Mesendoderm (in vitro differentiated cells): ENCODE results near the gene MSRB3.

Source experiments
- DNase-seq: peaks from one replicate; pipeline ENCODE4 v3.0.0; 2013
- H2AK5ac ChIP-seq: 2 replicates; pipeline ENCODE4 v1.6.1; 2013; ENCODE audit warnings: low read length, inconsistent platforms
- H2BK120ac ChIP-seq: 2 replicates; pipeline ENCODE4 v1.6.1; 2013; ENCODE audit warnings: low read depth, mild to moderate bottlenecking, low read length, moderate library complexity, mixed read lengths
- H2BK15ac ChIP-seq: replicated peaks from 2 replicates; pipeline ENCODE4 v1.6.1; 2013; ENCODE audit warnings: low read depth, mild to moderate bottlenecking, moderate library complexity
- H2BK5ac ChIP-seq: 2 replicates; pipeline ENCODE4 v1.6.1; 2013; ENCODE audit warnings: low read length, inconsistent platforms
- H3K18ac ChIP-seq: 2 replicates; pipeline ENCODE4 v1.6.1; 2013; ENCODE audit warnings: mild to moderate bottlenecking, low read length, mixed read lengths
- H3K23ac ChIP-seq: one replicate; pipeline ENCODE4 v1.6.1; 2013; ENCODE audit warnings: low read length
- H3K27ac ChIP-seq: 2 replicates; pipeline ENCODE4 v1.5.1; 2013; ENCODE audit warnings: low read depth, mild to moderate bottlenecking, inconsistent platforms, low read length, moderate library complexity
- H3K27me3 ChIP-seq: 2 replicates; pipeline ENCODE4 v1.6.1; 2013; ENCODE audit warnings: low read length, control low read depth, mild to moderate bottlenecking, inconsistent platforms; ENCODE audit not compliant: insufficient read depth, poor library complexity
- H3K36me3 ChIP-seq: 2 replicates; pipeline ENCODE4 v1.6.1; 2013; ENCODE audit warnings: low read length, inconsistent platforms; ENCODE audit not compliant: control insufficient read depth, insufficient read depth
- H3K4ac ChIP-seq: one replicate; pipeline ENCODE4 v1.6.1; 2013; ENCODE audit warnings: low read depth, mild to moderate bottlenecking, low read length, moderate library complexity
- H3K4me1 ChIP-seq: 2 replicates; pipeline ENCODE4 v1.6.1; 2013; ENCODE audit warnings: low read depth, low read length, inconsistent platforms; ENCODE audit not compliant: control insufficient read depth
- H3K4me2 ChIP-seq: 2 replicates; pipeline ENCODE4 v1.6.1; 2013; ENCODE audit warnings: low read length
- H3K4me3 ChIP-seq: 2 replicates; pipeline ENCODE4 v1.5.1; 2013; ENCODE audit warnings: mild to moderate bottlenecking, low read length
- H3K56ac ChIP-seq: one replicate; pipeline ENCODE4 v1.6.1; 2013; ENCODE audit warnings: low read length
- H3K79me1 ChIP-seq: 2 replicates; pipeline ENCODE4 v1.6.1; 2013; ENCODE audit warnings: low read length, inconsistent platforms
- H3K79me2 ChIP-seq: 2 replicates; pipeline ENCODE4 v1.6.1; 2013; ENCODE audit warnings: mild to moderate bottlenecking, low read length; ENCODE audit not compliant: control insufficient read depth, insufficient read depth
- H3K9ac ChIP-seq: 2 replicates; pipeline ENCODE4 v1.6.1; 2013; ENCODE audit warnings: low read length, inconsistent platforms
- H4K5ac ChIP-seq: one replicate; pipeline ENCODE4 v1.6.1; 2013; ENCODE audit warnings: low read length
- H4K8ac ChIP-seq: one replicate; pipeline ENCODE4 v1.6.1; 2013; ENCODE audit warnings: low read depth, mild to moderate bottlenecking, control low read depth, low read length, moderate library complexity
- WGBS: extraction: QIAGEN DNeasy Blood & Tissue Kit; methylation state at CpG from one replicate; pipeline ENCODE4 v1.1.7; 2013; ENCODE audit warnings: low lambda C conversion rate, missing lambda C conversion rate; ENCODE audit not compliant: insufficient coverage; ENCODE audit errors: extremely low coverage; 5-methylcytosine and 5-hydroxymethylcytosine counted together

MSRB3 gene

DNA sequence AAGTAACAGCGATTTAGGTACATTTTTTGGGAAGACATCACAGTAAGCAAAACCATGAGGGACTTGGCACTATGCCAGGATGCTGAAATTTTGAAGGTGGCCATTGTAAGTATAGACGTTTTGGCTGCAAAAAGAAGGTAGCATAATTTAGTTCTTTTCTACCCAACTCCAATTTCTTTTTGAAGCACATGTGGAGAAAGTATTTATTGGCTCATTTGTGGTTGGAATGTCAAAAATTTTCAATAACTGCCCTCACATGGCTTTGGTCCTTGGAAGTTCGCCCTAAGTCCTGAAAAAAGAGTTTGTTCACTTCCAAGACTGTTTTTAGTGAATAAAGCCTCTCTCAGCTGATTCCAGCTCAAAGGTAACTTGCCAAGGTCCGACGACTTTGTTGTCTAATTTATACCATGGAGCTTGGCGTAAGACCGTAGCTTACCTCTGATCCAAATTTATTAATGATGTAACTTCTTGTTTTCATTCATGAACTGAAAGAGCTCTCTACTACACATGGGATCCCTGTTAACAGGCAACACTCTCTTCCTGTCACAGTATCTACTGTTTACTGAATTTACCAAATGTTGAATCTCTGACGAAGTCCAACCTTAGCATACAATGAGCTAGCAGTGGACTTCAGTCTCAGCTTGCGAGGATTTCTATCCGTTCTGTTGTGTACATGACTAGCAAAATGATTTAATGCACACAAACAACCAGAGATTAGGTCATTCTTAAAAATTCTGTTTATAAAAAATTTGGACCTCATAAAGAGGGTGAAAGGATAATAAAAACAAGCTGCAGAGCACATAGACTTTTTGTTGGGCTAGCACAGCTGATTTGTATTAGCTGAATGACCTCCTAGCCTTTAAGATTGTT, 49.0 kb downstream of the MSRB3 start:
- Histone ChIP-seq H2AK5ac (no peak overlapping the region), H3K18ac (no peak overlapping the region), H2BK120ac (no peak overlapping the region), H3K4me3 (no peak overlapping the region), H3K9ac (no peak overlapping the region), H3K23ac (no peak overlapping the region), H3K79me1 (no peaks in the 10 kb centered on the region), H3K79me2 (no peaks in the 10 kb centered on the region), H2BK5ac (no peak overlapping the region), H3K27me3 (no peaks in the 10 kb centered on the region), H3K4me1 (no peaks in the 10 kb centered on the region), H4K5ac (no peak overlapping the region), H3K27ac (no peak overlapping the region), H3K4ac (no peak overlapping the region), H3K4me2 (no peak overlapping the region), H3K36me3 (no peaks in the 10 kb centered on the region), H4K8ac (no peak overlapping the region), H3K56ac (no peak overlapping the region), H2BK15ac (no peak overlapping the region)
- no CpG with 5 or more reads among the region's 10 CpGs for WGBS
- DNase-seq = no peak

DNA sequence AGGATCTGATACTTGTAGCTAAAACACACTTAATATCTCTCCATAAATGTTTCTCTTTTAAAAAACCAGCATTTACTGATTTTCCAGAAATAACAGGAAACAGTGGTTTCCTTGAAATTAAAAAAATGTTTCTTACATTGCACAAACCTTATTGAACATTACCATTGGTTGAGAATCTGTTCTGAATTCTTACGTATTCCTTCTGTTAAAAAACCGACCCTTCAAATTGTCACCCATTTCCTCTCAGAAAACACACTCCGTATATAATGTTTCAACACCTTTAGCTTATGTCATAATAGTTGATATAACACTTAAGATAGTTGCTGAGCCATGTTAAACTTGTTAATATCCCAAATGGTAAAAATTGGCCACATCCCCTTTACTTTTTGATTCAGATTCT, 51.2 kb downstream of the MSRB3 start:
- WGBS = no CpG with 5 or more reads among the region's 3 CpGs
- no peak overlapping the region for H3K9ac ChIP-seq

DNA sequence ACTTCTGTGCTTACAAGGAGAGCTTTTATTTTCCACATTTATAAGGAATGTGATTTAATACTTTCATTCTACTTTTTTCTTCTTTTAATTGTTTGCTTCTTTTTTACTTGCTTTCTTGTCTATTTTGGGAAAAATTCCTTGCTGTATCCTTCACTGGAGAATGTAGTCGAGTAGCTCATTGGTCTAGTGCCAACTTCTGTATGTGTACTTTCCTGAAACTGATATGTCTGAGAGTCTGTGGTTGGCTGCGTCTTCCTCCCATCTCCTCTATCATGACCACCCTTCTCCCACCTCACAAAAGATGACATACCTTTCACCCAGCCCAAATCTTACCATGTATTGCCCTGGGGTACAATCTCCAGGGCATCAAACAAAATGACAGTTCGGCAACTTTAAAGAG, 51.8 kb downstream of the MSRB3 start:
- H3K4me2 ChIP-seq = no peak overlapping the region
- H2BK15ac ChIP-seq = no peak overlapping the region
- H4K5ac ChIP-seq = no peak overlapping the region
- no peak overlapping the region for H2AK5ac ChIP-seq
- H3K79me1 ChIP-seq = no peaks in the 10 kb centered on the region
- H3K23ac ChIP-seq = no peak overlapping the region
- no peak overlapping the region for H3K9ac ChIP-seq
- H3K27ac ChIP-seq = no peak overlapping the region
- H3K4me1 ChIP-seq = peaks cover 2% of the 10 kb centered on the region
- no peaks in the 10 kb centered on the region for H3K79me2 ChIP-seq
- no peak overlapping the region for H3K56ac ChIP-seq
- H3K4me3 ChIP-seq = no peak overlapping the region
- no peak overlapping the region for H4K8ac ChIP-seq
- H3K27me3 ChIP-seq = no peaks in the 10 kb centered on the region
- H3K18ac ChIP-seq = no peak overlapping the region
- no CpG with 5 or more reads among the region's 3 CpGs for WGBS
- no peak overlapping the region for H2BK120ac ChIP-seq
- no peak overlapping the region for H2BK5ac ChIP-seq
- no peak for DNase-seq
- H3K36me3 ChIP-seq = no peaks in the 10 kb centered on the region
- H3K4ac ChIP-seq = no peak overlapping the region

More for the DNA sequence above, 51.2 kb downstream of the MSRB3 start:
- Histone ChIP-seq H2BK15ac (no peak overlapping the region), H3K18ac (no peak overlapping the region), H2BK5ac (no peak overlapping the region), H3K79me2 (no peaks in the 10 kb centered on the region), H3K27me3 (no peaks in the 10 kb centered on the region), H3K36me3 (no peaks in the 10 kb centered on the region), H4K5ac (no peak overlapping the region), H3K79me1 (no peaks in the 10 kb centered on the region), H3K4ac (no peak overlapping the region), H2AK5ac (no peak overlapping the region), H3K4me2 (no peak overlapping the region), H3K56ac (no peak overlapping the region), H3K4me3 (no peak overlapping the region), H4K8ac (no peak overlapping the region), H3K4me1 (no peaks in the 10 kb centered on the region), H3K23ac (no peak overlapping the region), H3K27ac (no peak overlapping the region), H2BK120ac (no peak overlapping the region)
- no peak for DNase-seq

DNA sequence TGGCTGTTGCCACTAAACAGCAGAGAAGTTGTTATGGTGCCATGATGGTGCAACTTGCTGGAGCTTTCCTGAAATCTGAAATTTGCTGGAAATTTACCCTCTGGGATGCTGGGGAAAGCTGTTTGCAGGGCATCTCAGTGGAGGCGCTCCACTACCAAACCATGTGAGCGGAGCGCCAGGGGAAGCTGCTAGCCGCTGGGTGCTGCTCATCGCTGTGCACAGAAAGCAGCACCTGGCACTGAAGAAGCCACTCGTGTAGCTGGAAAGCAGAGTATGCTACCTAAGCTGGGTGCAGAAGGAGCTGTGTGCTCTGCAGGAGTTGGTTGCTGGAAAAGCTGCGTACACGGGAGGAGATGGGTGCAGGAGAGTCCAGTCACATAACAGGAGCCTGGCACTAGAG, 53.0 kb downstream of the MSRB3 start:
- no peaks in the 10 kb centered on the region for H3K27me3 ChIP-seq
- no peak overlapping the region for H3K18ac ChIP-seq
- H3K36me3 ChIP-seq = no peaks in the 10 kb centered on the region
- H3K27ac ChIP-seq = no peak overlapping the region
- no peak overlapping the region for H3K4me2 ChIP-seq
- H3K79me1 ChIP-seq = no peaks in the 10 kb centered on the region
- H3K56ac ChIP-seq = no peak overlapping the region
- no peak overlapping the region for H2BK120ac ChIP-seq
- no peaks in the 10 kb centered on the region for H3K79me2 ChIP-seq
- no peak overlapping the region for H3K4me3 ChIP-seq
- no peak overlapping the region for H2AK5ac ChIP-seq
- no peak overlapping the region for H4K8ac ChIP-seq
- no peak overlapping the region for H3K9ac ChIP-seq
- no peak overlapping the region for H3K4ac ChIP-seq
- peaks cover 3% of the 10 kb centered on the region for H3K4me1 ChIP-seq
- no peak overlapping the region for H3K23ac ChIP-seq
- DNase-seq = no peak
- H2BK15ac ChIP-seq = no peak overlapping the region
- H4K5ac ChIP-seq = no peak overlapping the region
- H2BK5ac ChIP-seq = no peak overlapping the region
- no CpG with 5 or more reads among the region's 8 CpGs for WGBS

DNA sequence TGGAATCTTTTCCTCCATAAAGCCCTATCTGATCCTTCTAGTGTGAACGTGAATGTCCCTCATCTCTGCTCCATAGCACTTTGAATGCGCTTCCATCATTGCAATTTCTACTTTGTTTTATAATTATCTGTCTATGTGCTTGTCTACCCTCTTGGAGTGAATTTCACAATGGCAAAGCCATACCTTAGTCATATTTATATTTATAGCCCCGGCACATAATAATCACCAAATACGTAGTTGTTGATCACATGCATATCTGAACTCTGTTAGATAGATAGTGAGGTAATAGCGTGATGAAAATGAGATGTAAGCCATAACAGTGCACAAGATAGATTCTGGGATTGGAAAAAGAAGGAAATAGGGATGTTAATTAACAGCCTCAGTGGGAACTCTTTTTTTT, 55.2 kb downstream of the MSRB3 start:
- no peak overlapping the region for H3K27ac ChIP-seq
- no peaks in the 10 kb centered on the region for H3K36me3 ChIP-seq
- no CpG with 5 or more reads among the region's 5 CpGs for WGBS
- H4K8ac ChIP-seq = no peak overlapping the region
- no peak overlapping the region for H4K5ac ChIP-seq
- no peak overlapping the region for H3K18ac ChIP-seq
- H3K9ac ChIP-seq = no peak overlapping the region
- no peak overlapping the region for H2BK5ac ChIP-seq
- no peak overlapping the region for H3K4me2 ChIP-seq
- no peak overlapping the region for H2AK5ac ChIP-seq
- peaks cover 3% of the 10 kb centered on the region for H3K4me1 ChIP-seq
- H3K56ac ChIP-seq = no peak overlapping the region
- H3K23ac ChIP-seq = no peak overlapping the region
- H3K79me1 ChIP-seq = no peaks in the 10 kb centered on the region
- H3K27me3 ChIP-seq = no peaks in the 10 kb centered on the region
- H3K4me3 ChIP-seq = no peak overlapping the region
- H3K4ac ChIP-seq = no peak overlapping the region
- no peak for DNase-seq
- H2BK15ac ChIP-seq = no peak overlapping the region
- no peaks in the 10 kb centered on the region for H3K79me2 ChIP-seq
- no peak overlapping the region for H2BK120ac ChIP-seq

DNA sequence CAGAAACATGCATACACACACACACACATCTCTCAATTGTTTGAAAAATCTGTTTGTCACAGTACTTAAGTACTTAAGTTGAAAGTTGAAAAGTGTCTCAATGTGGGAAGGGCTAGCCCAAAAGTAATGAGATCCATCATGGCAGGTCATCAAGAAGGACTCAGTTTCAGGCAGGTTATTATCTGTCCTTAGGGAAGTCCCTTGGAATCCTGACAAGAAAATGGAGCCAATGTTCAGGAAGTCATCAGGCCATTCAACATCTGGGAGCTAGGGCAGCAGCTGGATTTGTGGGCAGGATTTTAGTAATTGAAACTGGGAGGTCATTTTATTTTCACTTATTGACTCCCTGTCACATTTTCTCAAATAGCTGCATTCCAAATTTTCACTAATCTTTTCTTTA, 56.0 kb downstream of the MSRB3 start:
- no peak overlapping the region for H2AK5ac ChIP-seq
- no peak overlapping the region for H2BK120ac ChIP-seq
- H3K9ac ChIP-seq = no peak overlapping the region
- no peaks in the 10 kb centered on the region for H3K79me1 ChIP-seq
- H3K4ac ChIP-seq = no peak overlapping the region
- H3K56ac ChIP-seq = no peak overlapping the region
- no peaks in the 10 kb centered on the region for H3K27me3 ChIP-seq
- H3K4me3 ChIP-seq = no peak overlapping the region
- no peak overlapping the region for H4K5ac ChIP-seq
- H3K18ac ChIP-seq = no peak overlapping the region
- no peaks in the 10 kb centered on the region for H3K36me3 ChIP-seq
- H3K23ac ChIP-seq = no peak overlapping the region
- H3K4me2 ChIP-seq = no peak overlapping the region
- H2BK5ac ChIP-seq = no peak overlapping the region
- DNase-seq = no peak
- H4K8ac ChIP-seq = no peak overlapping the region
- H3K4me1 ChIP-seq = peaks cover 3% of the 10 kb centered on the region
- H3K79me2 ChIP-seq = no peaks in the 10 kb centered on the region
- no peak overlapping the region for H2BK15ac ChIP-seq
- H3K27ac ChIP-seq = no peak overlapping the region
